Esophagus (tissue), 2 donors: ENCODE results near the gene ACKR4. TPM values are rescaled to one million over a fixed set of nuclear protein-coding genes. Genes with fewer than 3 reads are reported as not detected.
"Not testable (repeated sequence)": the region's sequence is repeated elsewhere in the genome, so short reads cannot be mapped to it uniquely, and the experiment has no call there.

Experiments
- H3K27ac ChIP-seq, 2 donors: one replicate each; pipeline ENCODE4 v1.5.1; 2013; ENCODE audit warnings: low read depth in 2 of 2, mild to moderate bottlenecking in 2 of 2, inconsistent platforms in 1 of 2, low read length in 1 of 2, moderate library complexity in 1 of 2
- H3K27me3 ChIP-seq, 2 donors: one replicate each; pipeline ENCODE4 v1.6.1; 2013; ENCODE audit warnings: low read length in 2 of 2, control low read depth in 1 of 2, mild to moderate bottlenecking in 1 of 2; ENCODE audit not compliant: insufficient read depth in 2 of 2, control insufficient read depth in 1 of 2
- H3K36me3 ChIP-seq, 2 donors: one replicate each; pipeline ENCODE4 v1.6.1; 2013; ENCODE audit warnings: low read length in 1 of 2; ENCODE audit not compliant: control insufficient read depth in 2 of 2, insufficient read depth in 2 of 2
- H3K4me1 ChIP-seq, 2 donors: one replicate each; pipeline ENCODE4 v1.6.1; 2013; ENCODE audit warnings: low read length in 1 of 2; ENCODE audit not compliant: control insufficient read depth in 2 of 2, insufficient read depth in 2 of 2
- H3K4me3 ChIP-seq, 2 donors: one replicate each; pipeline ENCODE4 v1.5.1; 2013; ENCODE audit warnings: low read length in 2 of 2, mild to moderate bottlenecking in 2 of 2, low read depth in 1 of 2, moderate library complexity in 1 of 2
- H3K9me3 ChIP-seq, 2 donors: one replicate each; pipeline ENCODE4 v1.6.1; 2013; ENCODE audit warnings: mild to moderate bottlenecking in 2 of 2, low read depth in 1 of 2, low read length in 1 of 2, moderate library complexity in 1 of 2; ENCODE audit not compliant: control insufficient read depth in 2 of 2, insufficient read depth in 1 of 2
- WGBS, 2 donors: extraction: QIAGEN DNeasy Blood & Tissue Kit; methylation state at CpG; one replicate each; pipeline ENCODE4 v1.1.7; 2013; 5-methylcytosine and 5-hydroxymethylcytosine counted together
- polyA plus RNA-seq, 2 donors: library from polyadenylated mRNA; stranded (reverse); fragments of 200-250 nt; gene quantifications; one replicate each; pipeline ENCODE4 v1.2.3, GENCODE V29; 2013
- donor health status: healthy with polysubstance abuse.
- donor health status: Bipolar disorder and iron deficiency.

ACKR4 gene
- polyA plus RNA-seq, 2 donors: 0.18 to 0.21 TPM

GRCh38 chr3:132593241-132593946 lies 3.7 kb upstream of the ACKR4 start:
- H3K4me1 ChIP-seq: no peaks in the 10 kb centered on the region
- no peak overlapping the region for H3K27ac ChIP-seq
- peaks cover 0 to 2% of the 10 kb centered on the region in 2 donors for H3K9me3 ChIP-seq
- H3K27me3 ChIP-seq: no peaks in the 10 kb centered on the region
- peaks cover 0 to 2% of the 10 kb centered on the region in 2 donors for H3K36me3 ChIP-seq
- WGBS, 2 donors: 45 to 47% methylated on average over 1 of the region's 1 CpG
- no peak overlapping the region for H3K4me3 ChIP-seq

- Histone ChIP-seq H3K9me3 (peaks cover 0 to 2% of the 10 kb centered on the region in 2 donors), H3K27me3 (no peaks in the 10 kb centered on the region), H3K4me3 (no peak overlapping the region), H3K36me3 (peaks cover 0 to 2% of the 10 kb centered on the region in 2 donors), H3K4me1 (no peaks in the 10 kb centered on the region), H3K27ac (no peak overlapping the region)
- 43 to 57% methylated on average over 3 of the region's 3 CpGs for WGBS, 2 donors
These were observed 3.1 kb upstream of the ACKR4 start for GRCh38 chr3:132593947-132594323.

GRCh38 chr3:132594498-132594897 lies 2.6 kb upstream of the ACKR4 start:
- Histone ChIP-seq H3K4me1 (no peaks in the 10 kb centered on the region), H3K4me3 (no peak overlapping the region), H3K36me3 (peaks cover 0 to 2% of the 10 kb centered on the region in 2 donors), H3K27me3 (no peaks in the 10 kb centered on the region), H3K27ac (no peak overlapping the region), H3K9me3 (peaks cover 0 to 2% of the 10 kb centered on the region in 2 donors)

DNA sequence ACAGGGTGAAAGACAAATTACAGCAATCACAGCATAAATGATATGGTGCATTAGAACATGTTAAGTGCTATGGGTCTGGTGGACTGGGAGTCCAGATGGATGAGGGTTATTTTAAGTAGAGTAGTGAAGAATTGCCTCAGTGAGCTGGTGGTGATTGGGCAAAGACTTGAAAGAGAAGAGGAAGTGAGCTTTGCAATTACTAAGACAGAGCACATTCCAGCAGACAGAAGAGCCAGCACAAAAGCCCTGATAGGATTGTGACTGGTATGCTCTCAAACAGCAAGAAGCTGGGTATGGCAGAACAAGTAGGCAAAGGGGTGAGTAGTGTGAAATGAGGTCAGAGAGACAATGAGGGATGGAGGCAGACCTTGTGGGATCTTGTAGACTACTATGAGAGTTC lies 2.1 kb upstream of the ACKR4 start:
- no peak overlapping the region for H3K4me3 ChIP-seq
- peaks cover 0 to 2% of the 10 kb centered on the region in 2 donors for H3K36me3 ChIP-seq
- H3K27ac ChIP-seq: no peak overlapping the region
- H3K9me3 ChIP-seq: peaks cover 0 to 2% of the 10 kb centered on the region in 2 donors
- H3K27me3 ChIP-seq: no peaks in the 10 kb centered on the region
- no peaks in the 10 kb centered on the region for H3K4me1 ChIP-seq

- Histone ChIP-seq H3K36me3 (no peaks in the 10 kb centered on the region), H3K9me3 (peaks cover 0 to 2% of the 10 kb centered on the region in 2 donors), H3K27me3 (no peaks in the 10 kb centered on the region), H3K4me1 (no peaks in the 10 kb centered on the region), H3K4me3 (no peak overlapping the region), H3K27ac (no peak overlapping the region)
These were observed 744 bp upstream of the ACKR4 start for GRCh38 chr3:132596326-132596725.

GRCh38 chr3:132597660-132598059 lies 590 bp downstream of the ACKR4 start:
- Histone ChIP-seq H3K36me3 (no peaks in the 10 kb centered on the region), H3K4me1 (no peaks in the 10 kb centered on the region), H3K9me3 (no peaks in the 10 kb centered on the region), H3K4me3 (no peak overlapping the region), H3K27me3 (no peaks in the 10 kb centered on the region), H3K27ac (no peak overlapping the region)
- WGBS, 2 donors: 64 to 86% methylated on average over 2 of the region's 2 CpGs

- WGBS, 2 donors: 67 to 74% methylated on average over 3 of the region's 3 CpGs
- no peaks in the 10 kb centered on the region for H3K4me1 ChIP-seq
- H3K36me3 ChIP-seq: no peaks in the 10 kb centered on the region
- no peak overlapping the region for H3K27ac ChIP-seq
- H3K4me3 ChIP-seq: no peak overlapping the region
- no peaks in the 10 kb centered on the region for H3K9me3 ChIP-seq
- H3K27me3 ChIP-seq: no peaks in the 10 kb centered on the region
These were observed 1.1 kb downstream of the ACKR4 start for GRCh38 chr3:132598181-132598580.

DNA sequence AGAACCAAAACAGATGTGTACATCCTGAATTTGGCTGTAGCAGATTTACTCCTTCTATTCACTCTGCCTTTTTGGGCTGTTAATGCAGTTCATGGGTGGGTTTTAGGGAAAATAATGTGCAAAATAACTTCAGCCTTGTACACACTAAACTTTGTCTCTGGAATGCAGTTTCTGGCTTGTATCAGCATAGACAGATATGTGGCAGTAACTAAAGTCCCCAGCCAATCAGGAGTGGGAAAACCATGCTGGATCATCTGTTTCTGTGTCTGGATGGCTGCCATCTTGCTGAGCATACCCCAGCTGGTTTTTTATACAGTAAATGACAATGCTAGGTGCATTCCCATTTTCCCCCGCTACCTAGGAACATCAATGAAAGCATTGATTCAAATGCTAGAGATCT lies 3.5 kb downstream of the ACKR4 start:
- H3K9me3 ChIP-seq, H3K4me3 ChIP-seq, H3K4me1 ChIP-seq, H3K27me3 ChIP-seq, H3K36me3 ChIP-seq, H3K27ac ChIP-seq: not testable (repeated sequence)
- no CpG with 5 or more reads among the region's 1 CpG for WGBS, 2 donors

- Histone ChIP-seq H3K36me3 (peaks cover 0 to 3% of the 10 kb centered on the region in 2 donors), H3K4me3 (no peak overlapping the region), H3K9me3 (no peaks in the 10 kb centered on the region), H3K27ac (no peak overlapping the region), H3K27me3 (no peaks in the 10 kb centered on the region), H3K4me1 (peaks cover 2 to 4% of the 10 kb centered on the region in 2 donors)
- 86 to 94% methylated on average over 2 of the region's 2 CpGs for WGBS, 2 donors
These were observed 8.3 kb downstream of the ACKR4 start for GRCh38 chr3:132605374-132605792.

GRCh38 chr3:132606085-132606484 lies 9.0 kb downstream of the ACKR4 start:
- 71 to 79% methylated on average over 1 of the region's 1 CpG for WGBS, 2 donors
- Histone ChIP-seq H3K27me3 (no peaks in the 10 kb centered on the region), H3K27ac (no peak overlapping the region), H3K36me3 (peaks cover 0 to 3% of the 10 kb centered on the region in 2 donors), H3K4me1 (peaks cover 2 to 4% of the 10 kb centered on the region in 2 donors), H3K4me3 (no peak overlapping the region), H3K9me3 (no peaks in the 10 kb centered on the region)
